Kidney glomerular epithelial cell (primary cell): Measurements from ENCODE around the gene SLC27A3.
"Not testable (repeated sequence)": the region's sequence is repeated elsewhere in the genome, so short reads cannot be mapped to it uniquely, and the experiment has no call there.

Experiments
- DNase-seq: peaks from one replicate; lab custom pipeline; 2025; lab: John Stamatoyannopoulos, UW

SLC27A3 gene

GRCh38 chr1:153780551-153780950, 5.3 kb downstream of the SLC27A3 start:
- no peak for DNase-seq

GRCh38 chr1:153782648-153783047, 7.4 kb downstream of the SLC27A3 start:
- DNase-seq = not testable (repeated sequence)

- DNase-seq = peak; percentile 88
These were observed 8.3 kb downstream of the SLC27A3 start for GRCh38 chr1:153783233-153784190.

- DNase-seq = no peak
These were observed 11.0 kb downstream of the SLC27A3 start for GRCh38 chr1:153786038-153786790.

GRCh38 chr1:153789478-153790034, 14.3 kb downstream of the SLC27A3 start:
- no peak for DNase-seq

GRCh38 chr1:153790313-153790965, 15.2 kb downstream of the SLC27A3 start:
- no peak for DNase-seq

- DNase-seq = peak; percentile 18
These were observed 15.9 kb downstream of the SLC27A3 start for GRCh38 chr1:153790966-153791647.

- DNase-seq = no peak
These were observed 16.5 kb downstream of the SLC27A3 start for GRCh38 chr1:153791648-153792253.

GRCh38 chr1:153792631-153793041, 17.4 kb downstream of the SLC27A3 start:
- no peak for DNase-seq

- no peak for DNase-seq
These were observed 18.2 kb downstream of the SLC27A3 start for GRCh38 chr1:153793261-153793972.

- DNase-seq = no peak
These were observed 18.9 kb downstream of the SLC27A3 start for GRCh38 chr1:153793973-153794615.

- DNase-seq = no peak
These were observed 19.6 kb downstream of the SLC27A3 start for GRCh38 chr1:153794624-153795329.

GRCh38 chr1:153795330-153795837, 20.2 kb downstream of the SLC27A3 start:
- DNase-seq = no peak

- no peak for DNase-seq
These were observed 21.0 kb downstream of the SLC27A3 start for GRCh38 chr1:153795934-153796785.

GRCh38 chr1:153796786-153797659, 21.8 kb downstream of the SLC27A3 start:
- peak; percentile 38 for DNase-seq

- DNase-seq = no peak
These were observed 23.2 kb downstream of the SLC27A3 start for GRCh38 chr1:153798468-153798780.

- no peak for DNase-seq
These were observed 23.8 kb downstream of the SLC27A3 start for GRCh38 chr1:153799016-153799415.
